ENCODE measurements around the gene KCNJ16.

Gene KCNJ16

DNA sequence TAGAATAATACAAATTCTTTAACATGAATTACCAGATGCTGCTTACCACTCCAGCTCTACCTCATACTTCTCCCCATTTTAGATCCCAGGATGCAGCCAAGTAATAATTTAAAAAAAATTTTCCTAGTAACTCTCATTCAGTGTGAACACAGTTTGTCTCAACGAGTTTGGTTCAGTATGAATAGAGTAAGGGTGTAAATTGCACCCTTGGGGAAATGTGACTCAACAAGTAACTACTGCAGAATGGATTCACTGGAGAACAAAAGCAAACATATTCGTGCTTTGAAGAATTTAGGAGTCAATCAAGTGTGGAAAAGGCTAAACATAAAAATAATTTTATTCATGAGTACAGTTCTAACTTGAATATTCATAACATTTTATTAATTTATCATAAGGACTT is 23.0 kb downstream of the KCNJ16 start:
- DNase-seq (ENCODE audit: low read depth): no peak

DNA sequence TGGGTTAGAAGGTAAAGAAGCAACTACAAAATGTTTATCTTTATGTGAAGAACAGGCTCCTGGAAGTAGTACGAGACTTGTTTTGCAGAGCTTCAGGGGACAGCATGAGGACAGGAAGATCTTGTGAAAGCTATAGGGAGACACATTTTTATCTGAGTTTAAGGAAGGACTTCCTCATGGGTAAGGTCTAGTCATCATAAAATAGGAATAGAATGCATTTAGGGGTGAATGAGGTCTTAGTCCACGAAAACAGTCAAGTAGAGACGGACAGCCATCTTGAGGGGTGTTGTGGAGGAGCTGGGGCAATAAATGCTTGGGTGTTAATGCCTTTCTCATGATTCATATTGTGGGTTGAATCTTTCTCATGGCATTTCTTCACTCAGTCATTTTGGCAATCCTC is 24.3 kb downstream of the KCNJ16 start:
- no peak for DNase-seq (ENCODE audit: low read depth)

DNA sequence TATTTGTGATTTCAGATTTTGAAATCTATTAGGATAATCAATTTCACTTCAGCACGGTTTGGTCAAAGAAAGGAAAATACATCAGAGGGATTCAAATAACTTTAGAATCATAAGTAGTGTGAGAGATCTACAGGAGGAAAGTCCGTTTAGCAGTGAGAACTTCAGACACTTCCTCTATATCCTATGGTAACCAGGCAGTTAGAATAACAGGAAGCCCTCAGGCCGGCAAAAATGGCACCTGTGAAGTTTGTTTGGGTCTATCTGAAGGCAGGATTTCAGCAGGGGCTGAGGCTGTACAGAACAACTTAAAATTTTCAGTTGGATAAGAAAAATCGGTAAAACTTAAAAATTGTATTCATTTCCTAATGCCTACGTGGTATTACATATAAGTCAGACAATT is 24.9 kb downstream of the KCNJ16 start:
- DNase-seq (ENCODE audit: low read depth): no peak

DNA sequence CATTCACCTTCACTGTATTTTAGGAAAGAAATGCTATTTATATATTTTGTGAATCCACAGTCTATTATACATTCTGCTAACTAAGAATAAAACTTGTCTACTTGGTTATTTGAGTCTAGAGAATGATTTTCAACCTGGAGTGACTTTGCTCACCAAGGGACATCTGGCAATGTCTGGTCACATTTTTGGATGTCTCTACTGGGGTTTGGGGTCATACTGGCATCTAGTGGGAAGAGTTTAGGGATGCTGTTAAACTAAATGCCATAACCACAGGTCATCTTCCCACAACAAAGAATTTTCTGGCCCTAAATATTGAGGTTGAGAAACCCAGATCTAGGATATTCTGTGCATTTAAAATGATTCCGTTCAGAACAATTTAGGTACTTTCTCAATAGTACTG is 26.0 kb downstream of the KCNJ16 start:
- DNase-seq (ENCODE audit: low read depth): no peak

DNA sequence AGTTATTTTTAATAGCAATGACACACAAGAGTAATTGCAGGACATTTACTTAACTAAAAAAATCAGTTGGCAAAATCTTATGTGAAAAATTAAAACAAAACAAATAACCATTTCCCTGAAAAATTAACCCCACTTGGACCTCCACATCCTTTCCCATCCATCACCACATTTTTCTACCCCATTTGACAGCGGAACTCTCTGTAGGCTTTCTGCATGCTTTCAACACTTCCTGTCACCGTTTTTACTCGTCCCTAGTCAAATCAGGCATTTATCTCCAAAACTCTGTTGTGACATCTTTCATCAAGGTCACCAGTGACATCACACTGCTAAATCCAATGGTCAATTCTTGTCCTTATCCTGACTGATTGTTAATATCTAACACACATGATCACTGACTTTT is 27.5 kb downstream of the KCNJ16 start:
- no peak for DNase-seq (ENCODE audit: low read depth)

DNA sequence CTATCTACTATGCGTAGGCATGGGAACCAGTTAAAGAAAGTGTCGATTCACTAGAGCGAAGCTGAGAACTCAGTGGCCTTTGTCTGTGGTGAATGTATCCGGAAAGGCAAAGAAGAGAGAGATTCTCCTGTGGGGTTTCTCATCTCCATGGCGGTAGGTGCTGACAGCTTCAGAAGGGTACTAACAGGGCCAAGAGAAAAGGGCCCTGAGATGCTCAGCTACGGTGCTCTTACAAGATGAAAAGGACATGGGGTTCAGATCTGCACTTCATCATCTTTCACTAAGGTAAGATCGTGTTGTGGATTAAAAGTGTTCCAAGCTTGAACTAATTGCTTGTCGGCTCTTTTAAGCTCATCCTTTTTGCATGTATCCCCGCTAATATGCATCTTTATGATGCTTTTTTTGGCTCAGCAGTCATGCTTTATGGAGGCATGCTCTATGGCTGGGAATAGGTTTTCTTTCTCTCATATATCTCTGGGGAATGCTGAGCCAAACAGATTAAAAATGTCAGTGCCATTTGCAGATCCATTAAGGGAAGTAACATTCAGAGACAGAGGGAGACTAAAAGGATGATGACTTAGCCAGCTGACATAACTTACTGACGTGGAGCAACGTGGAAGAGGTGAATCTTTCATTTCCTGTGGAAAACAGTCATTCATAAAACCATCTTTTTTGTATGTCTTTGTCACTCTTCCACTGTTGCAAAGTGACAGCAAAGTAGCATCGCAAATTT is 29.9 kb downstream of the KCNJ16 start:
- no peak for DNase-seq (ENCODE audit: low read depth)

DNA sequence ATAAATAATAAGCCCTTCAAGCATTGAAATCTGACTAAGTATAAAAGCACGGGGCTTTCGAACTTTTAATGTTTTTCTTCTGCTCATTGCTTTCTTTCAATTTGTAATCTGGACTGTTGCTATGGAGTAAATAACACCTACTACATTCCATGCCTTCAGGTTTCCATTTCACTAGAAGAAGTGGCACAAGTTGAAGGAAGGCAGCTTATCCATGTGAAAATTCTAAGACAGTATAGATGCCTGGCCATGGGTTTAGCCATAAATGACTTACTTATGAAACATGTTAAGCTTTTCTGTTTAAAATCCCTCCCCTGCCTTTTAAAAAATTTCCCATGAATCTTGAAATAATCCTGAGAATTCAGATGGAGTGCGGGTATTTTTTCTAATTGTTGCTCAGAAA is 30.6 kb downstream of the KCNJ16 start:
- DNase-seq (ENCODE audit: low read depth): no peak

DNA sequence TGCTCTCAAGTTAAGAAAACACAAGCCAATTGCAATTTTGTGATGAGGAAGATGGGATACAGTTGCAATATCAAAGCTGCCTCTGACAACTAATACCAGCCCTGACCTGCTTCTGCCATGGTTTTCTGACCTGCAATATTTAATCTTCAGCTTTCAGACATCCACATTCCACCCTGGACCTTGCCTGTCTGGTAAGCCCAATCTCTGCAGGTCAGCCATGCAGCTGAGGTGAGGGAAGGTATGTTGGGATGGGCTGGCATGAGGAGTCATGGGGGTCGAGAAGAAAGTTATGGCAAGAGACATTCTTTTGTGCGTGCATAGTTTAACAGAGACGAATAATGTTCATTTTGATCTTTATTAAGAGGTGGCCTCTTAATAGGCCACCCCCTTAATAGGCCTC is 31.5 kb downstream of the KCNJ16 start:
- DNase-seq (ENCODE audit: low read depth): no peak

DNA sequence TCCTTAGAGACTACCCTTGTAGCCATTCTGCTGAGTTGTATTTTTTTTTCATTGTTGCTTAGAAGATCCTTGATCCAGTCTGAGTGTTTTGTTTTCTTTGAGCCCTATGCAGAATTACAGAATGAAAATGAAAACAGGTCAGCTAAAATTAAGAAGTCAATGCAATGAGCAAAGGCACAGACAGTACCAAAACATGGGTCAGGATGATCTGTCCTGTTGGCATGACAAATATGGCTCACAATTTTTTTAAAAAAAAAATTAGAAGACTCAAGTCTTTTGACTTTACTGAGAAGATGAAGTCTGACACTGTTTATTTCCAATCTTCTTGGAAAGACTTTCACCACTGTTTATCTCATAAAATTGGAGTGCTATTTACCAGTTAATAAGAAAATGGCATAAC is 32.4 kb downstream of the KCNJ16 start:
- DNase-seq (ENCODE audit: low read depth): no peak

DNA sequence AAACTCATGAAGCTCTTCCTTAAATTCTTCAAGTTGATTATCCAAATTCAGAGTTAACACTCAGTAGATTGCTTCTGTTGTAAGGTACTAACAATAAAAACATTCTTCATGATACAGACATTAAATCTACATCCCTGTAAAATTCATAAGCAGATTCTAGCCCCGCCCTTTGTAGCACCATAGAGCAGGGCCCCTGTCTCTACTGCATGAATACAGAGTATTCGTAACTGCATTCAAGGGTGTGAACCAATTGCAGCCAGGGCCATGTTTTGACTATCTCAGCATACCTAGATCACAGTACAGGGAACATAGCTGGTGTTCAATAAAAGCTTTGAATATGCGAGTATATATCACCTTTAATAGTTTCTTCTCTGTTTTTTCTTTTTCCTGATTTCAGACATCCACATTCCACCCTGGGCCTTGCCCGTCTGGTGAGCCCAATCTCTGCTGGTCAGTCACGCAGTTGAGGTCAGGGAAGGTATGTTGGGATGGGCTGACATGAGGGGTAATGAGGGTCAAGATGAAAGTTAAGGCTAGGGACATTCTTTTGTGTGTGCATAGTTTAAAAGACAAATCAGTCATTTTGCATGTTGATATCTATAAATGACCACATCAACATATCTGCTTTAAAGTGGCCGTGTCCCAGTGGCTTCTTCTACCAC is 33.0 kb downstream of the KCNJ16 start:
- no peak for DNase-seq (ENCODE audit: low read depth)

DNA sequence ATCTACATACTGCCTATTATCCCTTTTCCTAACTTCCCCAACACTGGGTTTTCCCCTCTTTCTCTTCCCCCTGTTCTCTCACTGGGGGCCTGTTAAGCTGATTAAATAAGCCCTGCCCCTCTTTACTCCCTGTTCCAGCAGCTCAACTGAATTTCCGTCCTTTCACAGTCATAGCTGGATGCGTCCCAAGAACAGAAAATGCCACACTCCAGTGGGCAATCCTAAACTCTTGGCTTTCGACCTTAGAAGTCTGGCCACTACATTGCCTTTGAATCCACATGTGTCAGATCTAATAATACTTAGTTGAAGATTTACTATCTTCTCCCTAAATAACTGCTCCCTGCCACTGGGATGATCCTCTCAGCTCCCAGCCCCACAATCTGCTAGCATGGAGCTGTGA is 34.5 kb downstream of the KCNJ16 start:
- DNase-seq (ENCODE audit: low read depth): no peak

DNA sequence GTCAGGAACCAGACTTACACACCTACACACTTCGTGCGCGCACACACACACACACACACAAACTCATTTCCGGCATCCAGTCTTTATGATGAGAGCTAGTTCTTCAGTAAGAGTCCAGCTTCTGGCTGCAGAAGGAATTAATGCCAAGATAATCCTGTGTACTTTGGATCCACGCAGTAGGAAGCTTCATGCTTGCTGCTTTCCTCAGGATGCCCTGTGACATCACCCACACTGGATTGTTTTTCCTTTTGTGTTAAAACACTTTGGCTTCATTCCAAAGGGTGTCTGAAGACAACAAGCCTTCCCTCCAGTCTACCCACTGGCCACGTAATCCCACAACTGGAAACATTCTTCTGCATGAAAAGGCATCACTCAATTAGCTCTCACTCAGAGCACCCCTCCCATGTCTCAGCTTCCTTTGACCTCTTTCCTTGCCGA is 35.4 kb downstream of the KCNJ16 start:
- no peak for DNase-seq (ENCODE audit: low read depth)

DNA sequence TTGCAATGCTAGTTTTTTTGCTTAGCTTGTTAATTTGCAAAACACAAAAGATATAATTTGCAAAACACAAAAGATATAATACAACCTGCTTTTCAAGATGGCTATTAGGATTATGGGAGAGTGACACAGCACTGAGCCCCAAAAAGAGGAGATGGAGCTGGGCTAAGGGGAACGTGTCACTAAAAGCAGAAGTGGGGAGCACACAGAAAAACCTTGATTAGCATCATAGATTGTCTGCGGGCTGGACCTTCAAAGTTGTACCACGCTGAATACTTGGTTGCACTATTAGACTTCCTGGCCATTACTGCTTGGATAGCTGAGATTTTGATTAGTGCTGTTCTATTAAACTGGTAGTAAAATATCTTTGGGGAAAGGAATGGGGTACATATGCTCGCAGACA is 36.2 kb downstream of the KCNJ16 start:
- no peak for DNase-seq (ENCODE audit: low read depth)

DNA sequence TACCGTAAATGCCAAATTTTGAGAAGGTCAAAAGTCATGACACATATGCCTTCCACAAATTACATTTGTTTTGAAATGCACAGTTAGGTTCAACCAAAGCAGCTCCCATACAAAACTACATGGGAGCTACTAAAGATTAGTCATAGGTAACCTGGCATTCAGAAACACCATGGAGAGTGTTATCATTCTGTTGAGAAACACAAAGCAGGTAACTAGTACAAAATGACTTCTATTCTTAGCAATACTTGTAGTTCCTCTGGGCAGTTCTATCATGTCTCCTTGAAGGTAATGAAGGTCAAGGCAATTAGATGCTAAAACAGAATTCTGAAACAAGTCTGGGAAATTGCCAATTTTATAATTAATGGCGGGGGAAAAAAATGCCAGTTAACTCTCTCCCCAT is 39.4 kb downstream of the KCNJ16 start:
- no peak for DNase-seq (ENCODE audit: low read depth)

DNA sequence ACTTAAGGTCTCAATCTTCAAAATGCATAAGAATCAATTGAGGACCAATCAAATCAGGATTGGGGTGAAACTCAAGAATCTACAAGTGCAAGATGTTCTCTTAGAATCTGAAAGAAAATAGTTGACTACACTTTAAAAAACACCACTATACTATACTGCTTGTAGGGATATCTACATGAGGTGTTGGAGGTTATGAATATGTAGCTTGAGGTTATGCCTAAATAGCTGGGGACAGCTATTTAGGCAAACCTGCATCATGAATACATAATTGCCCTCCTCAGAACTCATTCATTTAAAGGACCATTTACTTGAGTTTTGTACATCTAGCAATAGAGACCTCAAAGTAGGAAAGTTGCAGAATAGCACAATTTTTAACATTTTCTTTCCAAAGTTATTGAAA is 40.1 kb downstream of the KCNJ16 start:
- no peak for DNase-seq (ENCODE audit: low read depth)

DNA sequence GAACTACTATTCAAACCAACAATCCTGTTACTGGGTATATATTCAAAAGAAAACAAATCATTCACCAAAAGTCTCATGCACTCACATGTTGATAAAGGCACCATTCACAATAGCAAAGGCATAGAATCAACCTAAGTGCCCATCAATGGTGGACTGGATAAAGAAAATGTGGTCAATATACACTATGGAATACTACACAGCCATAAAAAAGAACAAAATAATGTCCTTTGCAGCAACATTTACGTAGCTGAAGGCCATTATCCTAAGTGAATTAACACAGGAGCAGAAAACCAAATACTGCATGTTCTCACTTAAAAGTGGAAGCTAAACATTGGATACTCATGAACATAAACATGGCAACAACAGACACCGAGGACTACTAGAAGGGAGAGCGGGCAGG is 41.9 kb downstream of the KCNJ16 start:
- DNase-seq (ENCODE audit: low read depth): no peak

DNA sequence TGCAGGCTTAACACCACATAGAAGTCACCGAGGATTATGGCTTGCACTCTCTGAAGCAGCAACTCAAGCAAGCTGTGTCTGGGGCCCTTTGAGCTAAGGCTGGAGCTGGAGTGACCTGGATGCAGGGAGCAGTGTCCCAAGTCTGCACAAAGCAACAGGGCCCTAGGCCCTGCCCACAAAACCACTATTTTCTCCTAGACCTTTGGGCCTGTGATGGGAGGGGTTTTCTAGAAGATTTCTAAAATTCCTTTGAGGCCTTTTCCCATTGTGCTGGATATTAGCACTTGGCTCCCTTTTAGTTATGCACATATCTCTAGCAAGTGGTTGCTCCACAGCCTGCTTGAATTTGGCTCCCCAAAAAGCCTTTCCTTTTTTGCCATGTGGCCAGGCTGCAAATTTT is 44.5 kb downstream of the KCNJ16 start:
- DNase-seq (ENCODE audit: low read depth): no peak

DNA sequence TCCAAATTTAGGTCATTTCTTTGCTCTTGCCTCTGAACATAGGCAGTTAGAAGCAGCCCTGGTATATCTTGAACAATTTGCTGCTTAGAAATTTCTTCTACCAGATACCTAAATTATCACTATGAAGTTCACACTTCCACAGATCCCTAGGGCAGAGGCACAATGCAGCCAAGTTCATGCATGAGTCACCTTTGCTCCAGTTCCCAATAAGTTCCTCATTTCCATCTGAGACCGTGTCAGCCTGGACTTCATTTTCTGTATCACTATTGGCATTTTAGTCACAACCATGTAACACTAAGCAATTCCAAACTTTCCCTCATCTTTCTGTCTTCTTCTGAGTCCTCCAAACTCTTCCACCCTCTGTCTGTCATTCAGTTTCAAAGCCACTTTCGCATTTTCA is 45.0 kb downstream of the KCNJ16 start:
- no peak for DNase-seq (ENCODE audit: low read depth)

DNA sequence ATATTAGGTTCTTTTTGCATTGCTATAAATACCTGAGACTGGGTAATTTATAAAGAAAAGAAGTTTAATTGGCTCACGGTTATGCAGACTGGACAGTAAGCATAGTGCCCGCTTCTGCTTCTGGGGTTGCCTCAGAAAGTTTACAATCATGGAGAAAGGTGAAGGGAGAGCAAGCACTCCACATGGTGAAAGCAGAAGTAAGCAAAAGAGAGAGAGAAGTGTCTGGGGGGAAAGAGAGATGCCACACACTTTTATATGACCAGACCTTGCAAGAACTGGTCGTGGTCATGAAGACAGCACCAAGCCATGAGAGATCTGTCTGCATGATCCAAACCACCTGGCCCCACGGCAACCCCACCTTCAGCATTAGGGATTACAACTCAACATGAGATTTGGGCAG is 45.4 kb downstream of the KCNJ16 start:
- DNase-seq (ENCODE audit: low read depth): no peak

DNA sequence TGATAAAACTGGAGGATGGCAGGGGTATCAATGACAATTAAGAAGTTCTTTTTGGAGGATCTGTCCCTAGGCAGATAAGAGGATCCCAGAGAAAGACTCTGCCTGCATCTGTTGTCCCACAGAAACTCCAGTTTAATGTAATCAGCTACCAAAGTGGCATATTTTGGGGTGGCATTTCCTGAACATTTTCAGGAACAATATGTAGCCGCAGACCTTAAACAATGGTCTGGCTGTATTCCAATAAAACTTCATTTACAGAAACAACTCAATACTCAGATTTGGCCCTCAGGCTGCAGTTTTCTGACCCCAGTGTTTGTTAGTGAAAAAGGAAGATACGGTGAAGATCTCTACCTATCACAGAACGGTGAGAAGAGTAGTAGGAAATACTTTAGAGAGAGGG is 46.1 kb downstream of the KCNJ16 start:
- DNase-seq (ENCODE audit: low read depth): no peak

DNA sequence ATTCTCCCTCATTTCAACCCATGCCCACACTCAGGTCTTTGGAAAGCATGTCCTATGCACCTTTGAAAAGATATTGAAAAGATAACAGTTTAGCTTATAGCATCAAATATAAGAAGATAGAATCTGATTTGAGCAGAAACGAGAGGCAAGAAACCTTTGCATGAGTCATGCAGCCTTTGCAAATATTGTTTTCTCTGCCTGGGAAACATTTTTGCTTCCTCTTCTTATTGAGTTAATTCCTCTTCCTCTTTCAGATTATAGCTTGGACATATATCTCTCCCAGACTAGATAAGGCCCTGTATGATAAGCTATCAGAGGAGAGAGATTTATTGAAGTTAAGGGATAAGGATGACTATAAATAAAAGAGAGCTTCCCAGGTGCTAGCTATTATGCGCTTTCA is 48.2 kb downstream of the KCNJ16 start:
- DNase-seq (ENCODE audit: low read depth): no peak

DNA sequence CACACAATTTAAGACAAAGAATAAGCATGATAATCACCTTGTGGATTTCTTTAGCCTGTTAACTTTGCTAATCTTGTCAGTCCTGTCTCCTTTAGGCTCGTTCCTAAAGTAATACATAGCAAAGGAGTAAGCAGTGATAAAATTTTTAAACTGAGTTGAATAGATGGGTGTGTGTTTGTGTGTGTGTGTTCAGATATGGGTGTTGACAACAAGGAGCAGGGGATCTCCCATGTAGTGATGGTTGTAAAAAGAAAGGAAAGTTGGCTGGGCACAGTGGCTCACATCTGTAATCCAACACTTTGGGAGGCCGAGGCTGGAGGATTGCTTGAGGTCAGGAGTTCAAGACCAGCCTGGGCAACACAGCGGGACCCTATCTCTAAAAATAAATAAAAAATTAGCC is 49.7 kb downstream of the KCNJ16 start:
- no peak for DNase-seq (ENCODE audit: low read depth)

DNA sequence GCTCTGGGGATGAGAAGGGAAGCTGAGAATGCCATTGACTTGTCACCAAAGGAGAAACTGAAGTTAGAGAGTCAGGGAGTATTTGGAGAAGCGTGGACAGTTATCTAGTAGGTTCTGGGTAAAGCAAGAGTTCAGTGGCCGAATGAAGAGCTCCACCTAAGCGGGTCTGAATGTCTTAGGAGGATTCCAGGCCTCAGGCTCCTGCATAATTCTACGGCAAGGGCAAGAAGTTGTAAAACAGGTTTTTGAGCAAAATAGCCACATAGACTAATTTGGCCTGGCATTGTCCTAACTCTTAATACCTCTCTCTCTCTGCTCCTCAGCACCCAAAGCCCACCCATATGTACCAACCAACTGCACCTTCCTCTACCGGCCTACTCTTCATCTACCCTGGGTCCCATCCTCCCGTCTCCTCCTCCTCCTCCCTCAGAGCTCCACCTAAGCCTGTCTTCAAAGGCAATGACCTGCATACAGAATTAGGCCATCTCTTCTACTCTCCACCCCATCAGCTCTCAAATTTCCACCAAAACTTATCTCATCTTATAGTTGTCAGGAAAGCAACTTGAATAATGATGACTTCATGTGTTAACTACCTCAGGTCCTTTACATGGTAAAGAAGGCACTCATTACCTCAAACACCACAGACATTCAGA is 52.3 kb downstream of the KCNJ16 start:
- DNase-seq (ENCODE audit: low read depth): no peak

All from fibroblast of the conjunctiva (primary cell).